Kasumi-1 (cell line): ENCODE data around the gene OR5D16.
"Not testable (repeated sequence)": the region's sequence is repeated elsewhere in the genome, so short reads cannot be mapped to it uniquely, and the experiment has no call there.

Experiments
- DNase-seq, 2 experiments: peaks; one replicate each; lab custom pipeline; 2025; lab: John Stamatoyannopoulos, UW

OR5D16 gene

DNA sequence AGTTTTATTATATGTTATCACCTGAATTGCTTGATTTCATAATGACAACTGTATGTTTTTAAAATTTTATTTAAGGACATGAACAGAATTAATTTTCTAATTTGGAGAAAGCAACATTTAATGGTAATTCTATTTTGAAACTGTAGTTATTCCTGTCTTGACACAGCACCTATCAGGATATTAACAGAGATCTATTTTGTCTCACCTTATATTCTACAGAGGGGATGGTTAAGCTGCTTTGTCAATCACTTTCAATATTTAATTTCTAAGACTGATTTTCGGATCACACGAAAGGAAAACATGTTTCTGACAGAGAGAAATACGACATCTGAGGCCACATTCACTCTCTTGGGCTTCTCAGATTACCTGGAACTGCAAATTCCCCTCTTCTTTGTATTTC lies at the start of gene OR5D16:
Gene OR5D16 (plus strand): TSS at position 301 of the 400 bp plus-strand sequence. CDS start 0 bp downstream, at position 301.
- no peak for DNase-seq

- no peak for DNase-seq
Observed at GRCh38 chr11:55791606-55792005, 46.9 kb upstream of the OR5D16 start.

DNA sequence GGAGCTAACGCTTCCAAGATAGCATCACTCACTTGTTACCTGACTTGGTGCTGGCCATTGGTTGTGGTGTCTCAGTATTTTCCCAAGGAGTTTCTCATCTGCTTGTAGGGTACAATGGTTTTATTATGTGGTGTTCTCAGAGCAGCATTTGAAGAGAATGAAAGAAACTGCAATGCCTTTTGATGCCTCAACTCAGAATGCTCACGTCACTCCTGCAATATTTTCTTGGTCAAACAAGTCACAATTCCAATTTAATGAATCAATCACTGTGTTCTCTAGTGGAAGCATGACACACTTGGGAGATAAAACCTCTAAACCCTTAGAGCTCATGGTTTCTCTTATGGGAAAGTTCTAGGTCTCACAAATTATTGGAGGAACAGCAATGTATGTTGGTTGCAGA lies 45.2 kb upstream of the OR5D16 start:
- no peak for DNase-seq

GRCh38 chr11:55795256-55795655 lies 43.3 kb upstream of the OR5D16 start, which contains the start of gene OR5D14:
Gene OR5D14 (plus strand): TSS chr11:55795556. CDS start chr11:55795556, 0 bp downstream.
- DNase-seq: no peak

DNA sequence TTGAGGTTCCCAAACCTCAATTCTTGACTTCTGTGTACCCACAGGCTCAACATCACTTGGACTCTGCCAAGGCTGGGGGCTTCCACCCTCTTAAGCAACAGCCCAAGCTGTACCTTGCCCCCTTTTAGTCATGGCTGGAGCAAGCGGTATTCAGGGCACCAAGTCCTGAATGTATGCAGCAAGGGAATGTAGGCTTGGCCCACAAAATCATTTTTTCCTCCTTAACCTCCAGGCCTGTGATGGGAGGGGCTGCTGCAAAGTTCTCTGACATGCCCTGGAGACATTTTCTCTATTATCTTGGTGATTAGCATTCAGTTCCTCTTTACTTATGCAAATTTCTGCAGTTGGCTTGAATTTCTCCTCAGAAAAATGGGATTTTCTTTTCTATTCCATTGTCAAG lies 32.3 kb upstream of the OR5D16 start:
- DNase-seq: no peak

GRCh38 chr11:55811067-55811466 lies 27.5 kb upstream of the OR5D16 start, which contains the start of gene OR5L1:
Gene OR5L1 (plus strand): TSS chr11:55811367. CDS start chr11:55811467, 100 bp downstream.
- DNase-seq: no peak

DNA sequence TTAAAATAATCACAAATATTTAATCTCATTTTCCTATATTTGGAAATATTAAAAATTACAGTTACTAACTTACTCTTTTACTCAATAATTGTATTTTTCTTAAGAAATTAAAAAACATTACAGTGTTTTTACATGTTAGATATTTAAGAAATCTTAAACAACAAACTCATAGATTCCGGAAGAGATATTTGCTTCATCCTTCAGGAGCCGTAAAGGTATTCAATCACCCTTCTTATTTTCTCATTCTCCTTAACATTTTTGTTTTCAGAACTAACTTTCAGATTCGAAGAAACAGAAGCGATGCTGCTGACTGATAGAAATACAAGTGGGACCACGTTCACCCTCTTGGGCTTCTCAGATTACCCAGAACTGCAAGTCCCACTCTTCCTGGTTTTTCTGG lies 19.2 kb upstream of the OR5D16 start, which contains the start of gene OR5D18:
Gene OR5D18 (plus strand): TSS at position 301 of the 400 bp plus-strand sequence. CDS start 0 bp downstream, at position 301.
- DNase-seq: no peak

DNA sequence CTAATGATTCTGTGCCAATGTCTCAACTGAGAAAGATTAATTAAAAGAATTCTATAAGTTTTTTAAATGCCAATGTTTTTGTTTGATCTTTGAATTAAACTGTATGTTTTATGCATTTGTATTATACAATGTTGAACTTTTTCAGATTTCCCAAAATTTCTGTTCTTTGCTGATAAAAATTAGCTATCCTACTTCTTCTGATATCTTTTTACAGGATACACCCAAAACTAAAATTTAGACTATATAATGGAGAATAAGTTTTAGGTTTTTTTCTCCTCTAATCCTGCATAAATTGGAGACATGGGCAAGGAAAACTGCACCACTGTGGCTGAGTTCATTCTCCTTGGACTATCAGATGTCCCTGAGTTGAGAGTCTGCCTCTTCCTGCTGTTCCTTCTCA lies 11.6 kb upstream of the OR5D16 start, which contains the start of gene OR5L2:
Gene OR5L2 (plus strand): TSS at position 301 of the 400 bp plus-strand sequence. CDS start 0 bp downstream, at position 301.
- no peak for DNase-seq

DNA sequence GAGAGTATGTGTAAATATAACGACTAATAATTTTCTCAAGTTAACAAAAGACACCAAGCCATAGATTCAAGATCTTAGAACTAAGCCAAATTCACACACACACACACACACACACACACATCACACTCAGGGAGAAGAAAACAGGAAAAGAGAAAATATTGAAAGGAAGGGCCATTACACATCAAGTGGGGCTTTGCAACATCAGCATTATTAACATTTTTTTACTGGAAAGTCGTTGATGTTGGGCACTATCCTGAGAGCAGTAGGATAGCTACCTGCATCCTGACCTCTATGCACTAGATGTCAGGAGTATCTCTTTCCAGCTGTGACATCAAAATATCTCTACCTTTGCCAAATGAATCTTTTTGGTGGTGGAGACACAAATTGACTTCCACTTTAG lies 8.9 kb downstream of the OR5D16 start:
- DNase-seq: no peak

- DNase-seq: no peak
Observed at GRCh38 chr11:55849037-55849436, 10.5 kb downstream of the OR5D16 start.

GRCh38 chr11:55852141-55852540 lies 13.6 kb downstream of the OR5D16 start:
- no peak for DNase-seq

- DNase-seq: no peak
Observed at GRCh38 chr11:55854704-55855103, 16.2 kb downstream of the OR5D16 start.

DNA sequence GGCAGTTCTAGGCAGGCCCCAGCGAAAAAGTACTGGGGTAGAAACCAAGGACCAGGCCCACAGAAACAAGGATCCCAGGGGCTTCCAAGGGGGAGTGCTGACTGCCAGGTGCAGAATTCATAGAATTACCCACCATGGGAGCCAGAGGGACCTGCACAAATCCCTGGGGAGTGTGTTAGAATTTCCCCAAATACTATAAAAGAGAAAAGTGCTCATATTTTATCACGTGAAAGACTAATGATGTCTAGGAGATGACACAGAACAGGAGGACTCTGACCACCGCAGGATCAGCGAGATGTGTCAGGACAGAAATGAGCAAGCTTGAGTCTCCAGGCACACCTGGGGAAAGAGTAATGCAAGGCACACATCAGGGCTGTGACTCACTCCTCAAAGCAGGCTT lies 28.8 kb downstream of the OR5D16 start:
- not testable (repeated sequence) for DNase-seq

- not testable (repeated sequence) for DNase-seq
Observed at GRCh38 chr11:55872731-55873130, 34.2 kb downstream of the OR5D16 start.

- DNase-seq: not testable (repeated sequence)
Observed at GRCh38 chr11:55873146-55873545, 34.6 kb downstream of the OR5D16 start.

DNA sequence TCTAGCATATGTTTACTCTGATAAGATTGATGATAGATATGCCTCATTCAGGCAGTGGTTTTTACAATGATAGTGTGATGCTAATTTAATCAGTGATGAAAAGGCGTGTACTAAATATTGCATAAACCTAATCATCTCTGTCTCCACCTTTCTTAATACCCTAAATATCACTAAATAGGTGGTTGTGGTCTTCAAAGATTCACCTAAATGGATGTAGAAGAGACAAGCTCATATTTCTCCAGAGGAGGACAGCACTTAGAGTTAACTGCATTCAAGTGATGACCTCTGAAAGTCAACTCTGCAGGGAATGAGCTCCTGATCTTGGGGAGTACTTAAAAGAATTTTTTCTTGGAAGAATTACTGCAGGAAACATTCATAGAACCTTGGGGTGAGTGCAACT lies 44.4 kb downstream of the OR5D16 start, which contains the start of gene TRIM51:
Gene TRIM51 (plus strand): TSS at position 301 of the 400 bp plus-strand sequence. CDS start 2,132 bp downstream, outside the sequence.
- DNase-seq: not testable (repeated sequence)

DNA sequence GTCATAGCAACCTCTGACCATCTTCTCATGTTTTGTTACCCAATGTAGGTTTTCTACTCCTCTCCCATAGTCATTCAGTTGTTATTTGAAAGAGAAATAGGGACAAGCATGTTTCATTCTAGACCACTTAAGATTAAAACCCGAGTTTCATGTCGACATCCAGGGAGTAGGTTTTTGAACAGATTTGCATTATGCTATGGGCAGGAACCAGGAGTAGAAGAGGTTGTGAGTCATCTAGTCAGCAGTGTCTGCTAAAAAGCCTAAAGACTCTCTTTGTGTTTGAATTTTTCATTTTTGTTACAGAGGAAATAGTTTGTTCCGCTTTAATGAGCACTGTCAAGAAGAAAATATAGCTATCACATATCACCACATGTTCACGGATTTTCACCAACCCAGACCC lies 46.4 kb downstream of the OR5D16 start:
- DNase-seq: not testable (repeated sequence)

DNA sequence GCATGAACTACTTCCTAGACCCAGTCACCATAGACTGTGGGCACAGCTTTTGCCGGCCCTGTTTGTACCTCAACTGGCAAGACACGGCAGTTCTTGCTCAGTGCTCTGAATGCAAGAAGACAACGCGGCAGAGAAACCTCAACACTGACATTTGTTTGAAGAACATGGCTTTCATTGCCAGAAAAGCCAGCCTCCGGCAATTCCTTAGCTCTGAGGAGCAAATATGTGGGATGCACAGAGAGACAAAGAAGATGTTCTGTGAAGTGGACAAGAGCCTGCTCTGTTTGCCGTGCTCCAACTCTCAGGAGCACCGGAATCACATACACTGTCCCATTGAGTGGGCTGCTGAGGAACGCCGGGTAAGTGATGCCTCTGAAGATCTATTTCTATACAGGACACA lies 46.9 kb downstream of the OR5D16 start:
- DNase-seq: not testable (repeated sequence)
